Astrocyte (in vitro differentiated cells and primary cell): Measurements from ENCODE around the gene REXO1.

Experiments
- CTCF ChIP-seq: IDR thresholded peaks from 2 replicates; pipeline ENCODE4 v1.5.1; 2011; ENCODE audit warnings: low read depth, mild to moderate bottlenecking, inconsistent platforms, low read length, moderate library complexity; ENCODE audit not compliant: insufficient read depth
- EZH2 ChIP-seq: IDR thresholded peaks from 2 replicates; pipeline ENCODE4 v1.6.1; 2012; ENCODE audit warnings: mild to moderate bottlenecking, low read length, inconsistent platforms; ENCODE audit not compliant: insufficient read depth

DNA sequence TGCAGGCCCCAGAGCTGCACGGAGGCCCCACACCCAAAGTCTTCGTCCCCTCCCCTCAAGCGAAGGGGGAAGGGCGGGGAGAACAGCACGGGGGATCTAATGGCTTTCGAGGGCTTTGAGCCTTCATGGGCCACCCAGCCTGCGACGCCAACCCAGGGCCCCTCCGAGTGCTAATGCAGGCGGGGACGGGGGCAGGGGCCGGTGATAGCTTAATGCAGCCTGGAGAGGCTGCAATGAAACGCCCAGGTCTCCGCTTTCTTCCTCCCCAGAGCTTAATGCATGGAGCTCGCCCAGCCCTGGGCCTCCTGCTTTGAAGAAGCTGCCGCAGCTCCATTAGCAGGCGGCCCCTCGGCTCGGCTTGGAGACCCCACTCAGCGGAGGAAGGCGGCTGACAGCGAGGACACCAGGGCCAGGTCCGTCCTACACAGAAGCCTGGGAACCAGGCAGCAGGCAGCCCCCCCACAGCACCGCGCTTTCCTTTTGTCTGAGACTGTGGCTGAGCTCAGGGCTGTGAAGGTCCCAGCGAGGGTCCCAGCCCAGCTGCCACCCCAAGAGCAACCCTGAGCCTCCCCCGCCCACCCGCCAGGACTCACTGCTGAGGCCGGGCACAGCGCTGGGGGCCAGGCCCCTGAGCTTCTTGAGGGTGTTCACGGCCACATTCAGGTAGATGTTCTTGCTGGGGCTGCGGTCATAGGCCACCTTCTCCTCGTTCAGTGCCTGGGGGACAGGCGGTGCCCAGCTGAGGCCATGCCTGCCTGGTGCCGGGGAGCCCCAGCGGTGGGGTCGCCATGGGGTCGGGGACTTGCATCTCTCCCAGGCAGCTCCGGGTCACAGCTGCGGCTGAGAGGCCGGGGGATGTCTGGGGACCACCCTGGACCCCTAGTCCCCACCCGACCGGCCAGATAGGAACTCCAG is 28.7 kb downstream of the REXO1 start:
- TF ChIP-seq CTCF (no peak), EZH2 (no peak)
